ENCODE data around the gene TOB2.
"Not testable (repeated sequence)": the region's sequence is repeated elsewhere in the genome, so short reads cannot be mapped to it uniquely, and the experiment has no call there.

DNA sequence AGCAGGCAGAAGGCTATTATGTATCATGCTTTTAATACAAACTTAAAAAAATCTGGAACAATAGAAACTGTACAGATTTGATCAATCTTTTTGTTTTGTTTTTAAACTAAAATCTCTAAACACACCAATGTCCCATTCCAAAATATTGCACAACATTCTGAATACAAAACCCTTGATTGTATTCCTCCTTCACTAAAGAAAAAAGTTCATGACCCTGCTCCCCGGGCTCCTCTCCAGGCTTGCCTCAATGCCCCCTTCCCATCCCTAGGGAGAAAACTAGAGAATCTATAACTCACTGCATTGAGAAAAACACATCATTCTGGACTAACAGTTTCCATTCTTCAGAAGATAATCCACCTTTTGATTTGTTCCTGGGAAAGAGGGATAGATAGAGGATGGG is 13.1 kb downstream of the TOB2 start:
- TF ChIP-seq, protein P1, sequence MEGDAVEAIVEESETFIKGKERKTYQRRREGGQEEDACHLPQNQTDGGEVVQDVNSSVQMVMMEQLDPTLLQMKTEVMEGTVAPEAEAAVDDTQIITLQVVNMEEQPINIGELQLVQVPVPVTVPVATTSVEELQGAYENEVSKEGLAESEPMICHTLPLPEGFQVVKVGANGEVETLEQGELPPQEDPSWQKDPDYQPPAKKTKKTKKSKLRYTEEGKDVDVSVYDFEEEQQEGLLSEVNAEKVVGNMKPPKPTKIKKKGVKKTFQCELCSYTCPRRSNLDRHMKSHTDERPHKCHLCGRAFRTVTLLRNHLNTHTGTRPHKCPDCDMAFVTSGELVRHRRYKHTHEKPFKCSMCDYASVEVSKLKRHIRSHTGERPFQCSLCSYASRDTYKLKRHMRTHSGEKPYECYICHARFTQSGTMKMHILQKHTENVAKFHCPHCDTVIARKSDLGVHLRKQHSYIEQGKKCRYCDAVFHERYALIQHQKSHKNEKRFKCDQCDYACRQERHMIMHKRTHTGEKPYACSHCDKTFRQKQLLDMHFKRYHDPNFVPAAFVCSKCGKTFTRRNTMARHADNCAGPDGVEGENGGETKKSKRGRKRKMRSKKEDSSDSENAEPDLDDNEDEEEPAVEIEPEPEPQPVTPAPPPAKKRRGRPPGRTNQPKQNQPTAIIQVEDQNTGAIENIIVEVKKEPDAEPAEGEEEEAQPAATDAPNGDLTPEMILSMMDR (IDR thresholded peaks at IDR 0.05; ENCODE audit: insufficient read depth, low read length, poor library complexity, severe bottlenecking), result not testable (repeated sequence)
- TF ChIP-seq EZH2phosphoT487 (conservative IDR thresholded peaks at IDR 0.05; ENCODE audit: low read length), result not testable (repeated sequence)
